SK-N-MC (cell line): ENCODE results near the gene CACNA1A.
"Not testable (repeated sequence)": the region's sequence is repeated elsewhere in the genome, so short reads cannot be mapped to it uniquely, and the experiment has no call there.

ENCODE experiments used
- DNase-seq: peaks from one replicate; pipeline ENCODE4 v3.0.0-alpha.2; 2011; ENCODE audit warnings: low read depth, low spot score
- H3K27ac ChIP-seq: fragments of 200-600 bp; sonication (generic); 2 replicates; pipeline ENCODE4 v1.5.1; 2016; ENCODE audit warnings: mixed run types
- H3K36me3 ChIP-seq: fragments of 200-600 bp; sonication (generic); 2 replicates; pipeline ENCODE4 v1.6.1; 2017; ENCODE audit warnings: antibody characterized with exemption, low read length, mixed read lengths; ENCODE audit not compliant: insufficient read depth
- H3K4me3 ChIP-seq: fragments of 200-600 bp; sonication (generic); 2 replicates; pipeline ENCODE4 v1.5.1; 2016
- H3K9ac ChIP-seq: fragments of 200-600 bp; sonication (generic); 2 replicates; pipeline ENCODE4 v1.8.0; 2017; ENCODE audit warnings: mixed run types, mixed read lengths; ENCODE audit not compliant: insufficient read length
- H3K9me3 ChIP-seq: fragments of 200-600 bp; sonication (generic); 2 replicates; pipeline ENCODE4 v1.6.1; 2017; ENCODE audit warnings: low read depth, mild to moderate bottlenecking, antibody characterized with exemption, low read length, moderate library complexity, mixed read lengths
- EZH2 ChIP-seq: fragments of 200-600 bp; sonication (generic); IDR thresholded peaks from one replicate; pipeline ENCODE4 v1.6.1; 2017; ENCODE audit warnings: antibody characterized with exemption
- FOXP2 ChIP-seq: optimal IDR thresholded peaks from 2 replicates; pipeline ENCODE3; 2011; ENCODE audit warnings: mild to moderate bottlenecking, moderate library complexity; ENCODE audit not compliant: insufficient read depth; ENCODE audit errors: extremely low read length, control extremely low read depth
- POLR2AphosphoS5 ChIP-seq: IDR thresholded peaks from 2 replicates; pipeline ENCODE4 v1.6.1; 2012; ENCODE audit warnings: mild to moderate bottlenecking, low read depth, low read length, borderline replicate concordance

The CACNA1A gene

GRCh38 chr19:13427273-13428051 lies 78.8 kb downstream of the CACNA1A start:
- Histone ChIP-seq H3K27ac (no peak overlapping the region), H3K9me3 (no peaks in the 10 kb centered on the region), H3K36me3 (no peaks in the 10 kb centered on the region), H3K9ac (no peak overlapping the region), H3K4me3 (no peak overlapping the region)
- TF ChIP-seq EZH2, result no peak
- no peak for TF ChIP-seq FOXP2
- no peak for TF ChIP-seq POLR2AphosphoS5
- DNase-seq, result no peak

DNA sequence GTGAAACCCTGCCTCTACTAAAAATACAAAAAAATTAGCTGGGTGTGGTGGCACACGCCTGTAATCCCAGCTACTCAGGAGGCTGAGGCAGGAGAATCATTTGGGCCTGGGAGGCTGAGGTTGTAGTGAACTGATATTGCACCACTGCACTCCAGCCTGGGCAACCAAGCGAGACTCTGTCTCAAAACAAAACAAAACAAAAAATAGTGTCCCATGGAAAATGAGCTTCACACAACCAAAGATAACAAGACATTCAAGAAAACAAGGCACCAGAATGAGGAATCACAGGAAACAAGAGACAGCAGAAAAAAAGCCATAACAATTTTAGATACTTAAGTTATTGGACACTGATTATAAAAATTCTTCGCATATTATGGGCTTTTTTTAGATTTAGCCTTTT lies 80.4 kb downstream of the CACNA1A start:
- DNase-seq, H3K9me3 ChIP-seq: not testable (repeated sequence)

DNA sequence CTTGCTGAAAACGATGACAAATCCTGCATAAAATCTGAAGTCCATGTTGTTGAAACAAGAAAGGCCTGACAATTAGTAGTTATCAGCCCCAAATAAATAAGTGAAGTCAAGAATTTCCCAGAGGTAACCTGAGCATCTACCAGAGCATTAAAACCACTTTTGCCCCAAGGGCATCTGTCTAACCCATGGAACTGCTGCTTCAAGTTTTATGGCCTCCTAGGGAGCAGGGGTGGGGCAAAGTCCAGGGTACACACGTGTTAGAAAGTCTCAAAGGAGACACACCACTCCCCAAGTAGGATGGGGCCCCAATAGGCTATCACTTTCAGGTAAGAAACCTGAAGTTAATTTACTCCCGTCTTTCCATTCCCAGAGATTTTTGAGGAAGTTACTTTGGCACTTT lies 81.1 kb downstream of the CACNA1A start:
- Histone ChIP-seq H3K27ac (no peak overlapping the region), H3K9me3 (no peaks in the 10 kb centered on the region), H3K36me3 (no peaks in the 10 kb centered on the region), H3K4me3 (no peak overlapping the region), H3K9ac (no peak overlapping the region)
- no peak for TF ChIP-seq EZH2
- no peak for TF ChIP-seq FOXP2
- TF ChIP-seq POLR2AphosphoS5, result no peak
- DNase-seq, result no peak

More for the DNA sequence above, 80.4 kb downstream of the CACNA1A start:
- H3K9ac ChIP-seq, H3K4me3 ChIP-seq, H3K36me3 ChIP-seq, H3K27ac ChIP-seq: not testable (repeated sequence)

DNA sequence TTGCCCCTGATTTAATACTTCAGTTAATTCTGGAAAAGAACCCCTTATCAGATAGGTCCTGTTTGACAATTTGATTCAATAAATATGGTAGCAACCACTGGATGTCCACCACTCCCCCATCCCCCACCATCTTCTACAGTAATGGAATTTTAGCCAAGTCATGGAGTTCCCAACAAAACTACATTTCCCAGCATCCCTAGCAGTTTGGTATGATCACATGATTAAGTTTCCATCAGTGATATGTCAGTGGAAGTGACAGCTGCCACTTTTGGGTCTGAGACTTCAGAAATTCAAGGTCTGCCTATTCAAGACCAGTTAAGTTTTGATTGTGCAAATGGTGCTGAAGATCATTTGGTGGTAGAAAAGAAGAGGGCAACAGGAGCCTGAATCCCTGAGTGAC lies 85.5 kb downstream of the CACNA1A start:
- TF ChIP-seq POLR2AphosphoS5, result no peak
- no peak for TF ChIP-seq FOXP2
- no peak overlapping the region for H3K27ac ChIP-seq

GRCh38 chr19:13417054-13417453 lies 89.2 kb downstream of the CACNA1A start:
- TF ChIP-seq EZH2 (no peak), FOXP2 (no peak), POLR2AphosphoS5 (no peak)
- Histone ChIP-seq H3K4me3 (no peak overlapping the region), H3K9me3 (no peaks in the 10 kb centered on the region), H3K36me3 (no peaks in the 10 kb centered on the region), H3K27ac (no peak overlapping the region), H3K9ac (no peak overlapping the region)
- DNase-seq, result no peak

More for the DNA sequence above, 85.5 kb downstream of the CACNA1A start:
- no peaks in the 10 kb centered on the region for H3K36me3 ChIP-seq
- H3K9ac ChIP-seq, result no peak overlapping the region
- DNase-seq, result no peak
- H3K4me3 ChIP-seq, result no peak overlapping the region
- no peaks in the 10 kb centered on the region for H3K9me3 ChIP-seq

DNA sequence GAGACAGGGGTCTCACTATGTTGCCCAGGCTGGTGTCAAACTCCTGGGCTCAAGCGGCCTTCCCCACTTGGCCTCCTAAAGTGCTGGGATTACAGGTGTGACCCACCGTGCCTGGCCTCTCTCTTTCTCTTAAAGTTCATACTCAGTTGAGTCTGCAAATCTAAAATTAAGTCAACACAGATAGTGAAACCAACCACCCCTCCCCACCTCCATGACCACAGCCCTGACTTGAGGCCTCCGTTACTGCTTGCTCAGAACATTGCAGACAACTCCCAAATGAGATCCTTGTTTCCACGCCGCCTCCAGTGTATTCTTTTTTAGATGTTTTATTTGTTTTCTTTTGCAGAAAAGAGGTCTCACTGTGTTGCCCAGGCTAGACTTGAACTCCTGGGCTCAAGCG lies 94.4 kb downstream of the CACNA1A start:
- Histone ChIP-seq H3K4me3 (no peak overlapping the region), H3K9me3 (no peaks in the 10 kb centered on the region), H3K27ac (no peak overlapping the region), H3K36me3 (no peaks in the 10 kb centered on the region), H3K9ac (no peak overlapping the region)
- no peak for DNase-seq
- TF ChIP-seq FOXP2, result no peak
- TF ChIP-seq POLR2AphosphoS5, result no peak
- no peak for TF ChIP-seq EZH2

- Histone ChIP-seq H3K9ac (no peak overlapping the region), H3K4me3 (no peak overlapping the region), H3K36me3 (no peaks in the 10 kb centered on the region), H3K27ac (no peak overlapping the region), H3K9me3 (no peaks in the 10 kb centered on the region)
- DNase-seq, result no peak
- TF ChIP-seq EZH2, result no peak
- TF ChIP-seq FOXP2, result no peak
- TF ChIP-seq POLR2AphosphoS5, result no peak
Observed at GRCh38 chr19:13410946-13411345, 95.3 kb downstream of the CACNA1A start.

- Histone ChIP-seq H3K9ac (no peak overlapping the region), H3K4me3 (no peak overlapping the region), H3K36me3 (no peaks in the 10 kb centered on the region), H3K27ac (no peak overlapping the region), H3K9me3 (no peaks in the 10 kb centered on the region)
- no peak for DNase-seq
- no peak for TF ChIP-seq EZH2
- TF ChIP-seq POLR2AphosphoS5, result no peak
- TF ChIP-seq FOXP2, result no peak
Observed at GRCh38 chr19:13408889-13409518, 97.3 kb downstream of the CACNA1A start.
